ENCODE results near the gene PNP. TPM values are rescaled to one million over a fixed set of nuclear protein-coding genes. Genes with fewer than 3 reads are reported as not detected.

Gene PNP
- total RNA-seq, 4 donors from 2014 or later: 51.4 to 70.1 (median 53.7) TPM

DNA sequence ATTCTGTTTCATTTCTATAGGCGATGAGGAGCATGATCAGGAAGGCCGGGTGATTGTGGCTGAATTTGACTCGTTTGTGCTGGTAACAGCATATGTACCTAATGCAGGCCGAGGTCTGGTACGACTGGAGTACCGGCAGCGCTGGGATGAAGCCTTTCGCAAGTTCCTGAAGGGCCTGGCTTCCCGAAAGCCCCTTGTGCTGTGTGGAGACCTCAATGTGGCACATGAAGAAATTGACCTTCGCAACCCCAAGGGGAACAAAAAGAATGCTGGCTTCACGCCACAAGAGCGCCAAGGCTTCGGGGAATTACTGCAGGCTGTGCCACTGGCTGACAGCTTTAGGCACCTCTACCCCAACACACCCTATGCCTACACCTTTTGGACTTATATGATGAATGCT is 12.2 kb upstream of the PNP start:
- Histone ChIP-seq H3K4me1 (peaks cover 0 to 59% (median 20%) of the 10 kb centered on the region in 4 donors), H3K27ac (no peak overlapping the region), H3K27me3 (no peaks in the 10 kb centered on the region), H3K36me3 (peaks cover 0 to 34% (median 0%) of the 10 kb centered on the region in 3 donors), H3K9me3 (no peaks in the 10 kb centered on the region), H3K4me3 (no peak overlapping the region)
- TF ChIP-seq, protein P1, sequence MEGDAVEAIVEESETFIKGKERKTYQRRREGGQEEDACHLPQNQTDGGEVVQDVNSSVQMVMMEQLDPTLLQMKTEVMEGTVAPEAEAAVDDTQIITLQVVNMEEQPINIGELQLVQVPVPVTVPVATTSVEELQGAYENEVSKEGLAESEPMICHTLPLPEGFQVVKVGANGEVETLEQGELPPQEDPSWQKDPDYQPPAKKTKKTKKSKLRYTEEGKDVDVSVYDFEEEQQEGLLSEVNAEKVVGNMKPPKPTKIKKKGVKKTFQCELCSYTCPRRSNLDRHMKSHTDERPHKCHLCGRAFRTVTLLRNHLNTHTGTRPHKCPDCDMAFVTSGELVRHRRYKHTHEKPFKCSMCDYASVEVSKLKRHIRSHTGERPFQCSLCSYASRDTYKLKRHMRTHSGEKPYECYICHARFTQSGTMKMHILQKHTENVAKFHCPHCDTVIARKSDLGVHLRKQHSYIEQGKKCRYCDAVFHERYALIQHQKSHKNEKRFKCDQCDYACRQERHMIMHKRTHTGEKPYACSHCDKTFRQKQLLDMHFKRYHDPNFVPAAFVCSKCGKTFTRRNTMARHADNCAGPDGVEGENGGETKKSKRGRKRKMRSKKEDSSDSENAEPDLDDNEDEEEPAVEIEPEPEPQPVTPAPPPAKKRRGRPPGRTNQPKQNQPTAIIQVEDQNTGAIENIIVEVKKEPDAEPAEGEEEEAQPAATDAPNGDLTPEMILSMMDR (IDR thresholded peaks at IDR 0.05): no peak
- TF ChIP-seq POLR2A (IDR thresholded peaks at IDR 0.05): no peak
- no peak for DNase-seq

DNA sequence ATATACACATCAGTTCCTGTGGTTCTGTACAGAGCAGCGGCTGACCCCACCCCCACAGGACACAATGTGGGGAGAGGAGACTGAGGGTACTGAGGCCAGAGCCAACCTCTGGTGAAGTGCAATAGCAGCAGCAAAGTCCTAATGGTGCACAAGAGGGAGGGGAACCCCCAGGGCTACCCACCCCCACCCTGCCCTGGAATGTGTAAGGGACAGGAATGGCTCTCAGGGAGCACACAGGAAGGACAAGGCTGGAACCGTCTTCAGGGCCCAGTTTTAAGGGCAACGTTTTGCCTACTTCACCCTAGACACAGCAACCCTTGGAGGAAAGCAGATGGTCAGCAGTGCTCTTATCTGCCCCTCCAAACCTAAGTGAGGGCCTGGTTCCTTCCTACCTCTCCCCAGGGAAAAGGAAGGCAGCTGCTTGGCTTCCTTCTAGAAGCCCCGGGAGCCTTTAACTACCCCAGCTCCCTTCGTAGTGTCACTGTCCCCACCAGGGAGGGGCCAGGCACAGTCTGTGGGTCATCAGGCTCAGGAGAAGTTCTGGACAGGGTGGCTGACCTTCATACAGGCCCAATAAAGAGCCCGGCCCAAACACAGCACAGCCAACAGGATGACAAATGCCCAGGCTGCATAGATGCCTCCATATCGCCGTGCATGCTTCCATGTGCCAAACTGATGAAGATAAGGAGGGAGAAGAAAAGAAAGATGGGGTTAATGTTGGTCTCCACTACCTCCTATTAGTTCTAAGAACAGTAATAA is 11.0 kb upstream of the PNP start:
- Histone ChIP-seq H3K27ac (peak overlapping the region in 1 of 4 donors; percentile 8), H3K4me3 (no peak overlapping the region)

DNA sequence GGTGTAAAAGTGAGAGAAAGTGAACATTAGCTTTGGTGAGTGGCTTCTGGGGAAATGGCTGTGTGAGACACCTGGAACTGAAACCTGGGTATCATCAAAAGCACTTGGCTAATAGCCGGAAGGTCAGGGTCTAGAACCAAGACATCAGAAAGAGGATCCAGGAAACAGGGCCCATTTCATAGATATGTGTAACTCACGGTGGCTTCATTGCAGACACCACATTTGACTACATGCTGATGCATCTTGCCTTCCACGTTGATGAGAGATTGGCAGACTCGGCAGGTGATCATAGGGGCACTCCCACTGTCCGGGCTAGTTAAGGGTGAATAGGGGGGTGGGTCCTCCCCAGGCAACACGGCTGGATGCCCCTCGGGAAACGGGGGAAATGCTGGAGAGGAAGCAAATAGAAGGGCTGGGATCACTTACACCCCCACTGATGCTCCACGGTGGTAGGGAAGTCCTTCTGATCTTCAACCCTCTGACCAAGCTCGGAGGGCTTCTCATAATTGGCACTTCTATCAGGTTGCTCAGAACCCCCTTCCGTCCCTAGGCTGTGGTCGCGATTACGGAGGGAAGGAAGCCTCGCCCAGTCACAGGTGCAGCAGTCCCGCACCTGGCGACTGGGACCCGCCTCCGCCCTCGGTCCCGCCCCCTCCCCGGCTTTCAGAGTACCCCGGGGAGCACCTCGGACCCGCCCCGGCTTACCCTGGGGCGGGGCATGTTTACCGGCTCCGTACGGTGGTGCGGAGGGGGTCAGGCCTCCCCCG is 8.6 kb upstream of the PNP start:
- Histone ChIP-seq H3K4me1 (peaks cover 0 to 44% (median 14%) of the 10 kb centered on the region in 4 donors), H3K36me3 (peaks cover 0 to 30% (median 0%) of the 10 kb centered on the region in 3 donors), H3K27ac (peak overlapping the region; percentile 97 to 99 (median 99)), H3K27me3 (no peaks in the 10 kb centered on the region), H3K4me3 (peak overlapping the region; percentile 75 to 88 (median 84)), H3K9me3 (no peaks in the 10 kb centered on the region)
- TF ChIP-seq POLR2A (IDR thresholded peaks at IDR 0.05): no peak
- TF ChIP-seq, protein P1 (IDR thresholded peaks at IDR 0.05): no peak
- peak; percentile 81 to 89 (median 81) for DNase-seq

More for the DNA sequence above, 11.0 kb upstream of the PNP start:
- DNase-seq: no peak
- TF ChIP-seq, protein P1 (IDR thresholded peaks at IDR 0.05): no peak
- no peak for TF ChIP-seq POLR2A (IDR thresholded peaks at IDR 0.05)
- peaks cover 0 to 30% (median 0%) of the 10 kb centered on the region in 3 donors for H3K36me3 ChIP-seq
- peaks cover 0 to 53% (median 19%) of the 10 kb centered on the region in 4 donors for H3K4me1 ChIP-seq
- no peaks in the 10 kb centered on the region for H3K27me3 ChIP-seq
- H3K9me3 ChIP-seq: no peaks in the 10 kb centered on the region

DNA sequence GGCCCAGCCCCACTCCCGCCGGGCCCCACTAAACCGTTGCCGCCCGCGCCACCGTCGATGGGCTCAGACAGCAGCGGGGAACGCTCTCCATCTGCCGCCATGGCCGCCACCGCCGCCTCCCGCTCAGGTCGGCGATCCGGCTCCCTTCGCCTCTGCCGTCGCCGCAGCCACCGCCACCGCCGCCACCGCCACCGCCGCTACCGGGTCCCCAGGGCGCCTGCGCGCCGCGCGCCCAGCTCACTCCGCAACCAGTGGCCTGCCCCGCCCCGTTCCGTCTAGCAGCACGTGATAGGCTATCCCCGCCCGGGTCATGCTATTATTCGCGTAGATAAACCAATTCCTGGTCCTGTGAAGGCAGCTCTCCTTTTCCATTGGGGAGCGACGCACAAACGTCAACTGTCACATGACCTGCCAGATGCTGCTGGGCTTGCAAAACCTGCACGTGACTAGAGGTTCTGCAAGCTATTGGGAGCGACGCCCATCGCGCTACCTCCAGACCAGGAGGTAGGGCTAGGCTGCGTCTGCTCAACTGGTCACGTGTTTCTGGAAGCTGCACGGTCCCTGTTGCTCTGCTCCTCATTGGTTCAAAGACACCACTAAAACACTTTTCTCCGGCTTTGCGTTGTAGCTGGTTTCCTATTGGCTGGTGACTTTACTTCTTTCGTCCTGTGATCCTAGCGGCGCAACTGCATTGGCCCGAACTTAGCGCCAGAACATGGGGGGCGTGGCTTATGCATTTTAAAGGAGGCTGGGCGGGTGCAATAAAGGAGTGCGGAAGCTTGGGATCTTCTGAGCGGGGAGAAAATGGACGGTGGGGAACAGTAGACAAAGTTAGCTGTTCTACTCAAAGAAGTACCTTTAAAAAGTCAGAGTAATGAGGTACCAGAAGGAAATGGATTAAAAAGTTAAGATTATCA is 7.7 kb upstream of the PNP start, which contains the start of gene PIP4P1:
Gene PIP4P1, minus strand, starts transcription at position 210 of the 917 bp plus-strand sequence. Its CDS starts 109 bp downstream, at position 101.
- H3K4me3 ChIP-seq: peak within 1 kb of the TSS; percentile 75 to 88 (median 84)
- H3K4me1 ChIP-seq: peaks cover 0 to 35% (median 8%) of the 10 kb centered on the region in 4 donors
- peaks cover 0 to 30% (median 0%) of the 10 kb centered on the region in 3 donors for H3K36me3 ChIP-seq
- TF ChIP-seq POLR2A (IDR thresholded peaks at IDR 0.05): peak; percentile 89 to 92
- TF ChIP-seq, protein P1 (IDR thresholded peaks at IDR 0.05): peak in 1 of 6 experiments; percentile 4
- peak within 1 kb of the TSS; percentile 97 to 99 (median 99) for H3K27ac ChIP-seq
- H3K9me3 ChIP-seq: no peaks in the 10 kb centered on the region
- H3K27me3 ChIP-seq: no peaks in the 10 kb centered on the region
- peak; percentile 98 to 99 (median 99) for DNase-seq
